Memory B cell (primary cell): ENCODE results near the gene STPG3.
"Not testable (repeated sequence)": the region's sequence is repeated elsewhere in the genome, so short reads cannot be mapped to it uniquely, and the experiment has no call there.

Source experiments
- ATAC-seq: fragments of 150-1000 bp; cut with Tn5 transposase; 2 replicates; pipeline ENCODE4 v1.10.0; 2021; ENCODE audit warnings: low read depth, mild to moderate bottlenecking, moderate library complexity
- DNase-seq, 2 donors: peaks; one replicate each; pipeline ENCODE4 v3.0.0; 2022; ENCODE audit warnings: low spot score in 2 of 2
- H3K27ac Mint-ChIP-seq: one replicate; pipeline ENCODE4 v1.8.0; 2022; ENCODE audit warnings: mild to moderate bottlenecking, moderate library complexity, mixed read lengths
- H3K27me3 Mint-ChIP-seq: one replicate; pipeline ENCODE4 v1.8.0; 2022; ENCODE audit warnings: mixed read lengths
- H3K36me3 Mint-ChIP-seq: one replicate; pipeline ENCODE4 v1.8.0; 2022; ENCODE audit warnings: mild to moderate bottlenecking, mixed read lengths
- H3K4me1 Mint-ChIP-seq: one replicate; pipeline ENCODE4 v1.8.0; 2022; ENCODE audit warnings: mixed read lengths
- H3K4me3 Mint-ChIP-seq: one replicate; pipeline ENCODE4 v1.8.0; 2022; ENCODE audit warnings: mild to moderate bottlenecking, moderate library complexity, mixed read lengths
- H3K9me3 Mint-ChIP-seq: one replicate; pipeline ENCODE4 v1.8.0; 2022; ENCODE audit warnings: mixed read lengths

Gene STPG3

DNA sequence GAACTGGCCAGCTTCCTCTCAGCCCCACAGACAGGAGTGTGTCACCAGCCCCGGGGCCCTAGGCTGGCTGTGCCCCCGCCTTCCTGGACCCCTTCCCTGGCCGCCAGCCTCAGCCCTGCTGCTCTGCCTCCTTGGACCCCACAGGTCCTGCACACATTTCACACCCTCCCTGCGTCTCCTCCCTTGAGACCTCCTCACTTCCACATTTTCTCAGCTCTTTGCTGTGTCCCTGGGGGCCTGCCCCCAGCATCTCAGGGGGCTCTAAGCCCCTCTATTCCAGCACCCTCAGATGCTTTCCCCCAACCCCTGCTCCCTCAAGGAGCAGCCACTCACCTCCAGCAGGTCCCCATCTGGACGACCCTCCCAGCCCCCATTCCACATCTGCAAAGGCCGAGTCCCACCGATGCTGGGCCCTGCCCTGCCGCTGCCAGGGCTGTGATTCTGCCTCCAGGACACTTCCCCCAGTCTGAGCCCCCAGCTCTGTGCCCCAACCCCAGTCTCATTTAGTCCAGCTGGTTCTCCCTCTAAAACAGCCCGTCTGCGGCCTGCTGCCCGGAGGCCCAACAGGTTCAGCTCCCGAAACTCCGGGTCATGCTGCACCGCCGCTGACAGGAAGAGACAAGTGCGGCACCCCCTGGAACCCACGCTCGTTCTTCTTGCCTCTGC, 16.2 kb upstream of the STPG3 start:
- Mint-ChIP-seq H3K4me3 (peak overlapping the region; percentile 78), H3K4me1 (peaks cover 15% of the 10 kb centered on the region), H3K9me3 (no peaks in the 10 kb centered on the region), H3K27ac (no peak overlapping the region), H3K36me3 (no peaks in the 10 kb centered on the region), H3K27me3 (peaks cover 8% of the 10 kb centered on the region)
- DNase-seq, result peak in 1 of 2 donors; percentile 47
- ATAC-seq, result peak; percentile 53

DNA sequence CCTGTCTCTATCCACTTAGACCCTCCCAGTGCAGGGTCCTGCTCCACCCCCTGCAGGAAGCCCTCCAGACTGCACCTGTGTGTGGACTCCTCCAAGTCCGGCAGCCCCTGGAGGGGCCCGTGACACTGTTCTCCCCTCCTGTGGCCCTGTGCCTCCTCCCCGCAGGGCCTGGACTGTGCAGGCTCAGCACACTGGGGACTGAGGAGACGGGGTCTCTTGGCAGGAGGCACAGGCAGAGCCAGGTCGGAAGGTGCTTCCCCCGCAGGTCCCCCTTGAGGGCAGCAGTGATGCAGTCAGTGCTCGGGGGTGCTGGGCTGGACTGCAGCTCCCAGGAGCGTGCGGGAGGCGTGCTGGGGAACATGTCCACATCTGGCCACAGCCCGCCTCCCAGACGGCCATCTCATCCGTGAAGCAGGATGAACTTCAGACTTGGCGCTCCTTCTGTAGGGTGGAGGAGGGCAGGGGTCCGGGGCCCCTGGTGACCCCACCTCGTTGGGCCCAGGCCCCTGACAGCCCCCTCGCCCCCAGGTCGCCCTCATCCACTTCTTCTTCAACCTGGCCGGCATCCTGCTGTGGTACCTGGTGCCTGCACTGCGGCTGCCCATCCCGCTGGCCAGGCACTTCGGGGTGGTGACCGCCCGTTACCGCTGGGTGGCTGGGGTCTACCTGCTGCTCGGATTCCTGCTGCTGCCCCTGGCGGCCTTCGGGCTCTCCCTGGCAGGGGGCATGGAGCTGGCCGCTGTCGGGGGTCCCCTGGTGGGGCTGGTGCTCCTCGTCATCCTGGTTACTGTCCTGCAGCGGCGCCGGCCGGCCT, 15.5 kb upstream of the STPG3 start:
- Mint-ChIP-seq H3K36me3 (no peaks in the 10 kb centered on the region), H3K4me1 (peaks cover 15% of the 10 kb centered on the region), H3K4me3 (peak overlapping the region; percentile 78), H3K27me3 (peaks cover 8% of the 10 kb centered on the region), H3K27ac (no peak overlapping the region), H3K9me3 (no peaks in the 10 kb centered on the region)
- DNase-seq (no peak), ATAC-seq (no peak)

DNA sequence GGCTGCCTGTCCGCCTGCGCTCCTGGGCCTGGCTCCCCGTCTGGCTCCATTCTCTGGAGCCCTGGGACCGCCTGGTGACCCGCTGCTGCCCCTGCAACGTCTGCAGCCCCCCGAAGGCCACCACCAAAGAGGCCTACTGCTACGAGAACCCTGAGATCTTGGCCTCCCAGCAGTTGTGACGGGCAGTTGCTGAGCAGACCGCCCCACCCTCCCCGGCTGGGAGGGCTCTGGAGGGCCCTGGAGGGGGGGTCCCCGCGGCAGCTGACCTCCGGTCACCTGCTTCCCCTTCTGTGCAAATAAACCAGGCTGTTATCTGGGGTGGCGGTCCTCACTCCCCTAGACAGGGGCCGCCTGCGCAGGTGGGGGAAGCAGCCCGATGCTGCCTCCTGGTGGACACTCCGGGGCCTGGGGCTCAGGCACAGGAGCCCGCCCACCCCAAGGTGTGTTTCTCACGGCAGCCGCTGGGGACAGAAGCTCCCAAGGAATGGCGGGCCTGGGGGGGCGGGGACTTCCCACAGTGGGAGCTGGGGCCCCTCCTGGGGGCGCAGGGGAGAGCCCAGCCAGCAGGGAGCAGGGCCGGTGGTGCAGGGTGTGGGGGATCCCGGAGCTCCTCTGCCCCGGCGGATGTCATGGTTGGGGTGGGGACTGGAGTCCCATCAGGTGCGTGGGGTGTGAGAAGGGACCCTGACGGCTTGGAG, 14.7 kb upstream of the STPG3 start:
- Mint-ChIP-seq H3K4me3 (peak overlapping the region; percentile 43), H3K4me1 (peaks cover 15% of the 10 kb centered on the region), H3K36me3 (no peaks in the 10 kb centered on the region)

DNA sequence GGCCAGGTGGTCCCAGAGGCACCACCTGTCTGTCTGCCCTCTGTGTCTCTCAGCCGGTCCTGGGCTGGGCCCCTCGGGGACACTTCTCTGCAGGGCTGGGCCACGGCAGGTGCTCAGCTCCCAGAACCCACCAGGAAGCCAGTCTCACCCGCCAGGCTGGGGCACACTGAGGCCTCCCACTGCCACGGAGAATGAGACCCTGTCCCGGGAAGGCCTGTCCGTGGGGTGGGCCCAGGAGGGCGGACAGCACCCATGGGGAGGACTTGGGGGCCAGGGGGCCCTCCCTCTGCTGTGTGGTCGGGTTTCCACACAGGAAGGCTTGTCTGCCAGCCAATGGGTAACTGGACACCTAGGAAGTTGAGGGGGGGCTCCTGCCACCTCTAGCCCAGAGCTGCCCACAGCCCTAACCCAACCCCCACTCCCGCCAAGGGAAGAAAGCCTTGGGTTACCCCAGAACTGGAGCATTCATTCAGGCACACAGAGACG, 14.1 kb upstream of the STPG3 start:
- H3K4me1 Mint-ChIP-seq, result peaks cover 15% of the 10 kb centered on the region
- ATAC-seq (no peak), DNase-seq (no peak)
- H3K36me3 Mint-ChIP-seq, result no peaks in the 10 kb centered on the region
- H3K4me3 Mint-ChIP-seq, result no peak overlapping the region
- H3K9me3 Mint-ChIP-seq, result no peaks in the 10 kb centered on the region
- peaks cover 6% of the 10 kb centered on the region for H3K27me3 Mint-ChIP-seq
- H3K27ac Mint-ChIP-seq, result no peak overlapping the region

More for the DNA sequence above, 14.7 kb upstream of the STPG3 start:
- ATAC-seq (peak; percentile 35), DNase-seq (peak; percentile 92 to 97)
- H3K27ac Mint-ChIP-seq, result peak overlapping the region; percentile 14
- H3K9me3 Mint-ChIP-seq, result no peaks in the 10 kb centered on the region
- H3K27me3 Mint-ChIP-seq, result peaks cover 8% of the 10 kb centered on the region

DNA sequence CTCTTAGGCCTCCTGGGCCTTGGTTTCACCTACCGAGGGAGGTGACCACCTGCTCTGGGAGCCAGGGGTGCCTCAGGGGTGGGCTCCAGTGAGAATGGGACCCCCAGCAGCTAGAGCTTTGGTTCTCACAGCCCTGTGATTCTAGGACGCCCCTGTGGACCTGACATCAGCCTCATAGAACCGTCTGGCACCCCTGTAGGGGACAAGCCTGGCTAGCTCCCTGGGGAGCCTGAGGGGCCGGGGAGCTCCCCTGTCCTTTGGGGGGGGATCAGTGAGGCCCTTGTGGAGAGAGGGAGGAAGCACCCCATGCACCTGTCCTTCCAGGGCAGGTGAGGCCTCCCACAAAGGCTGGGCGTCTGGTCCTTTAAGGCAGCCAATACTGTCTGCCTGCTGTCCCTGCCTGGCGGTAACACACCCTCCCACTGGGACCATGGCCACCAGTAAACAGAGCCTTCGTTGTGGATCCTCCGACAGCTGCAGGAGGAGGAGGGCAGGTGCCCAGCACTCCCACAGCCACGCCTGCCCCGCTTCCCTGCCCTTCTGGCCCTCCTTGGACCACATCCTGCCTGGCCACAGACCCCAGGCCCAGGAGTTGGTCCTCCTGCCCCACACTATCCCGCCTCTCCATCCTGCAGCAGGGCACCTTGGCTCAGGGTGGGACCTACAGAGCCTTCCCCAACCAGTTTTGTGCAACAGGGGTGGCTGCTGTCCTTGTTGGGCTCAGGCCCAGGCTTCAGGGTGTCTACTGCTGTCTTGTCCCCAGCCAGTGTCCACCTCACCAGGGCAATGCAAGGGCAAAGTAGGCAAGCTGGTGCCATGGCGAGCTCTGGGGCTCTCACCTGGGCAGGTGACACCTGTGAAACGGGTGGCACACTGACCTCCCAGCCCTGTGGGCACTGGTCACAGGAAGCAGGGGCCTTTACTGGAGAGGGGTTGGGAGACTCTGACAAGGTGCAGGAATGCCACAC, 13.0 kb upstream of the STPG3 start:
- no peaks in the 10 kb centered on the region for H3K9me3 Mint-ChIP-seq
- ATAC-seq, result no peak
- H3K27me3 Mint-ChIP-seq, result peaks cover 6% of the 10 kb centered on the region
- peaks cover 22% of the 10 kb centered on the region for H3K4me1 Mint-ChIP-seq
- no peak overlapping the region for H3K27ac Mint-ChIP-seq
- H3K4me3 Mint-ChIP-seq, result peak overlapping the region; percentile 15
- no peaks in the 10 kb centered on the region for H3K36me3 Mint-ChIP-seq
- DNase-seq, result no peak

DNA sequence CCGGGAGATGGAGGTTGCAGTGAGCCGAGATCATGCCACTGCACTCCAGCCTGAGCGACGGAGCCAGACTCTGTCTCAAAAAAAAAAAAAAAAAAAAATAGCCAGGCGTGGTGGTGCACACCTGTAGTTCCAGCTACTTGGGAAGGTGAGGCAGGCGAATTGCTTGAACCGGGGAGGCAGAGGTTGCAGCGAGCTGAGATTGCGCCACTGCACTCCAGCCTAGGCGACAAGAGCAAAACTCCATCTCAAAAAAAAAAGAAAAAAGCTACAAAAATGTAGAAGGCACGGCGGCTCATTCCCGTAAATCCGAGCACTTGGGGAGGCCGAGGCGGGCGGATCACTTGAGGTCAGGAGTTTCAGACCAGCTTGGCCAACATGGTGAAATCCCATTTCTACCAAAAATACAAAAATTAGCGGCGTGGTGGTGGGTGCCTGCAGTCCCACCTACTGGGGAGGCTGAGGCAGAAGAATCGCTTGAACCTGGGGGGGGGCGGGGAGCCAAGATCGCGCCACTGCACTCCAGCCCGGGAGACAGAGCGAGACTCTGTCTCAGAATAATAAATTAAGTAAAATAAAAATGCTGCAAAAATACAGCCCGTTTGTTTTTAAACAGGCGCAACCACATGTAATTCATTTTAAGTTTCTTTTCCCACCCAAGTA, 11.4 kb upstream of the STPG3 start:
- H3K27ac Mint-ChIP-seq, H3K36me3 Mint-ChIP-seq, H3K9me3 Mint-ChIP-seq, ATAC-seq, H3K27me3 Mint-ChIP-seq, DNase-seq: not testable (repeated sequence)
- peaks cover 28% of the 10 kb centered on the region for H3K4me1 Mint-ChIP-seq
- peak overlapping the region; percentile 86 for H3K4me3 Mint-ChIP-seq

DNA sequence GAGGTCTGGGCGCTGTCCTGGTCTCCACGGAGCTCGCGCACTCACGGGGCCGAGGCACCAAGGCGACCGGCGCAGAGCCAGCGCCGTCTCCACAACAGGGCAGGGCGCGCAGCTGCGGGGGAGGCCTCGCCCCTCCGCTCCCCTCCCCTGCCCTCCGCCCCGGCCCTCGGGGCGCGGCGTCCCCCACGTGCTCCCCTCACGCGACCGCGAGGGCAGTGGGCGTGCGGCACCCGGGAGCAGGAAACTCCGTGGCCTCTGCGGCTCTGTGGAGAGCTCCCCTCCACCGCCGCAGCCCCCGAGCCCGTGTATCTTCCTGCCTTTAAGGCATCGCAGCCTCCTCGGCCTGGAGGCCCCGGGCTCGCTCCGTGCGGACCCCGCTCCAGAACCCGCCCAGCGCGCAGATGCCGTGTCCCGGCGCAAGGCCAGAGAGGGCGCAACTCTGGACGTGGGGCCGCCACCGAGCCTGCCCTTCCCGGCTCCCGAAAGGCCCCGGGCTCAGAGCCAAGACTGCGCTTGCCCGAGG, 10.7 kb upstream of the STPG3 start:
- H3K4me3 Mint-ChIP-seq, result peak overlapping the region; percentile 86
- H3K9me3 Mint-ChIP-seq, result no peaks in the 10 kb centered on the region
- H3K4me1 Mint-ChIP-seq, result peaks cover 21% of the 10 kb centered on the region
- H3K27ac Mint-ChIP-seq, result peak overlapping the region; percentile 90
- peak; percentile 26 for ATAC-seq
- DNase-seq, result peak in 1 of 2 donors; percentile 87
- no peaks in the 10 kb centered on the region for H3K36me3 Mint-ChIP-seq
- no peaks in the 10 kb centered on the region for H3K27me3 Mint-ChIP-seq

DNA sequence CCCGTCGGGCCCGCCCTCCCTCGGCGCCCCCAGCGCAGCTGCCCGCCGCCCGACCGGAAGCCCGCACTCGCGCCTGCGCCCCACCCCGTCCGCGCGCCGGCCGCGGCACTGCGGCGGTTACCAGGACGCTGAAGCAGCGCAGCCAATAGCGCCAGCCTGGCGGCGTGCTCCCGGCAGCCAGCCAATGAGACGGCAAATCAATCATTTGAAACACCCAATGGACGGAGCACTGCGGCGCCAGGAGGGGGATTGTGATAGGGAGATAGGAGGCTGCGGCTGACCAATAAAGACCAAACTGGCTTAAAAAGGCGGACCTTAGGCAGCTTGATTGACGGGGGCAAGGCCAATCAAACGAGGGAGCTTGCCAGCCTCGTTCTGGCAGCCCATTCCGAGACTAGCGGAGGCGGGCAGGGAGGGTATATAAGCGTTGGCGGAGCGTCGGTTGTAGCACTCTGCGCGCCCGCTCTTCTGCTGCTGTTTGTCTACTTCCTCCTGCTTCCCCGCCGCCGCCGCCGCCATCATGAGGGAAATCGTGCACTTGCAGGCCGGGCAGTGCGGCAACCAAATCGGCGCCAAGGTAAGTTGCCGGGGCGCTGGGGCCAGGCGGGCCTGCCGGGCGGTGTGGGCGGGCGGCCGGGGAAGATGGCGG, 10.1 kb upstream of the STPG3 start, which contains the start of gene TUBB4B:
TUBB4B (plus strand) TSS at position 447 of the 649 bp plus-strand sequence; CDS start at position 521, 74 bp downstream.
- peak within 1 kb of the TSS; percentile 90 for H3K27ac Mint-ChIP-seq
- H3K36me3 Mint-ChIP-seq, result no peaks in the 10 kb centered on the region
- DNase-seq, result peak; percentile 90 to 95
- H3K4me3 Mint-ChIP-seq, result peak within 1 kb of the TSS; percentile 86
- H3K9me3 Mint-ChIP-seq, result no peaks in the 10 kb centered on the region
- peaks cover 19% of the 10 kb centered on the region for H3K4me1 Mint-ChIP-seq
- peak; percentile 76 for ATAC-seq
- H3K27me3 Mint-ChIP-seq, result no peaks in the 10 kb centered on the region

DNA sequence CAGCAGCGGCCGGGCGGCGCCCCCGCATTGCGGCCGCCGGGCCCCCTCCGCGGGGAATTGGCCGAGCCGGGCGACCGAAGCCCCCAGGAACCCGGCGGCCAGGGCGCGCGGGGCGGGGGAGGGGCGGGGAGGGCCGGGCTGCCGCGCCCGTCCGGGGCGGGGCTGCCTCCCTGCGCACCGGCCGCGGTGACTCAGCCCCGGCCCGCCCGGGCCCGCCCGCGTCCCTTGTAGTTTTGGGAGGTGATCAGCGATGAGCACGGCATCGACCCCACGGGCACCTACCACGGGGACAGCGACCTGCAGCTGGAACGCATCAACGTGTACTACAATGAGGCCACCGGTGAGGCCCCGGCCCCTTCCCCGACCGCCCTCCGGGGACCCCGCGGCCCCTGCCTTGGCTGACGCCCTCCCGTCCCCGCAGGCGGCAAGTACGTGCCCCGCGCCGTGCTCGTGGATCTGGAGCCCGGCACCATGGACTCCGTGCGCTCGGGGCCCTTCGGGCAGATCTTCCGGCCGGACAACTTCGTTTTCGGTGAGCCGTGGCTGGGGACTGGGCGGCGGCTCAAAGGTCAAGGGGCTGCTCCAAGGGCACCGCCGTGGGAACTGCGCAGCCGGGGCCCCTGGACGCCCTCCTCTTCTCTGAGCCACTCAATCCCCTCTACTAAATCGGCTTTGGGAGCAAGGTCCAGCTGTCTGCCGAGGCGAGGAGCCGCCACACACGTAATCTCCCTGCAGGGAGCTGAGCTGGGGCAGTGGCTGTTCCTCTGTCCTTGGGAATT, 9.4 kb upstream of the STPG3 start:
- Mint-ChIP-seq H3K27me3 (no peaks in the 10 kb centered on the region), H3K4me3 (peak overlapping the region; percentile 72), H3K36me3 (no peaks in the 10 kb centered on the region), H3K27ac (peak overlapping the region; percentile 90), H3K9me3 (no peaks in the 10 kb centered on the region), H3K4me1 (peaks cover 19% of the 10 kb centered on the region)
- peak in 1 of 2 donors; percentile 42 for DNase-seq
- ATAC-seq, result peak; percentile 4

DNA sequence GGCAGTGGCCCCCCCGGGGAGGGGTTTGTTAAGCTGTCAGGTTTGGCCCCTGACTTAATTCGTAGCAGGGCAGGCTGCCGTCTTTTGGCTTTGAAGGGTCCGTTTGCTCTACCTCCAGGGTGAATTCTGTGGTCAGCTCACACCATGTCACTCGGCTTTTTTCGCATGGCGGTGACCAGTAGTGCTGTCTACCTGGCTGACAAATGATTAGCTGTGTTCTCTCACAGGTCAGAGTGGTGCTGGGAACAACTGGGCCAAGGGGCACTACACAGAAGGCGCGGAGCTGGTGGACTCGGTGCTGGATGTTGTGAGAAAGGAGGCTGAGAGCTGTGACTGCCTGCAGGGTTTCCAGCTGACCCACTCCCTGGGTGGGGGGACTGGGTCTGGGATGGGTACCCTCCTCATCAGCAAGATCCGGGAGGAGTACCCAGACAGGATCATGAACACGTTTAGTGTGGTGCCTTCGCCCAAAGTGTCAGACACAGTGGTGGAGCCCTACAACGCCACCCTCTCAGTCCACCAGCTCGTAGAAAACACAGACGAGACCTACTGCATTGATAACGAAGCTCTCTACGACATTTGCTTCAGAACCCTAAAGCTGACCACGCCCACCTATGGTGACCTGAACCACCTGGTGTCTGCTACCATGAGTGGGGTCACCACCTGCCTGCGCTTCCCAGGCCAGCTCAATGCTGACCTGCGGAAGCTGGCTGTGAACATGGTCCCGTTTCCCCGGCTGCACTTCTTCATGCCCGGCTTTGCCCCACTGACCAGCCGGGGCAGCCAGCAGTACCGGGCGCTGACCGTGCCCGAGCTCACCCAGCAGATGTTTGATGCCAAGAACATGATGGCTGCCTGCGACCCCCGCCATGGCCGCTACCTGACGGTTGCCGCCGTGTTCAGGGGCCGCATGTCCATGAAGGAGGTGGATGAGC, 8.6 kb upstream of the STPG3 start:
- Mint-ChIP-seq H3K27me3 (no peaks in the 10 kb centered on the region), H3K9me3 (no peaks in the 10 kb centered on the region), H3K36me3 (no peaks in the 10 kb centered on the region), H3K27ac (peak overlapping the region; percentile 31), H3K4me1 (peaks cover 17% of the 10 kb centered on the region), H3K4me3 (peak overlapping the region; percentile 72)
- ATAC-seq, result no peak
- no peak for DNase-seq

DNA sequence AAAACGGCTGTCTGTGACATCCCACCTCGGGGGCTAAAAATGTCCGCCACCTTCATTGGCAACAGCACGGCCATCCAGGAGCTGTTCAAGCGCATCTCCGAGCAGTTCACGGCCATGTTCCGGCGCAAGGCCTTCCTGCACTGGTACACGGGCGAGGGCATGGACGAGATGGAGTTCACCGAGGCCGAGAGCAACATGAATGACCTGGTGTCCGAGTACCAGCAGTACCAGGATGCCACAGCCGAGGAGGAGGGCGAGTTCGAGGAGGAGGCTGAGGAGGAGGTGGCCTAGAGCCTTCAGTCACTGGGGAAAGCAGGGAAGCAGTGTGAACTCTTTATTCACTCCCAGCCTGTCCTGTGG, 7.8 kb upstream of the STPG3 start:
- H3K9me3 Mint-ChIP-seq, H3K27me3 Mint-ChIP-seq, H3K27ac Mint-ChIP-seq, H3K36me3 Mint-ChIP-seq, DNase-seq, ATAC-seq, H3K4me3 Mint-ChIP-seq: not testable (repeated sequence)
- peaks cover 17% of the 10 kb centered on the region for H3K4me1 Mint-ChIP-seq
